NCI-H146 treated with DMSO at 0.1 percent for 48 hours (cell line): ENCODE results near the gene CASP5.
A peak's percentile ranks its signal among the peaks of the same experiment; 100 is the strongest.
"Not testable (repeated sequence)": the region's sequence is repeated elsewhere in the genome, so short reads cannot be mapped to it uniquely, and the experiment has no call there.

Experiments used
- DNase-seq: peaks from one replicate; lab custom pipeline; 2025; ENCODE audit not compliant: unreplicated experiment; lab: John Stamatoyannopoulos, UW

CASP5 gene

GRCh38 chr11:105033781-105034180 lies 10.8 kb upstream of the CASP5 start:
- DNase-seq, result no peak

- no peak for DNase-seq
Observed at GRCh38 chr11:105033343-105033742, 10.4 kb upstream of the CASP5 start.

GRCh38 chr11:105032495-105032894 lies 9.5 kb upstream of the CASP5 start:
- no peak for DNase-seq

GRCh38 chr11:105027678-105028077 lies 4.7 kb upstream of the CASP5 start:
- no peak for DNase-seq

GRCh38 chr11:105024394-105024793 lies 1.4 kb upstream of the CASP5 start:
- DNase-seq, result no peak

GRCh38 chr11:105022527-105022926 lies 441 bp downstream of the CASP5 start:
- no peak for DNase-seq

- DNase-seq, result no peak
Observed at GRCh38 chr11:105007463-105007862, 15.5 kb downstream of the CASP5 start.

GRCh38 chr11:105005451-105005845 lies 17.5 kb downstream of the CASP5 start:
- DNase-seq, result no peak

GRCh38 chr11:105004021-105004420 lies 18.9 kb downstream of the CASP5 start:
- DNase-seq, result no peak

GRCh38 chr11:105003151-105003550 lies 19.8 kb downstream of the CASP5 start:
- no peak for DNase-seq

- no peak for DNase-seq
Observed at GRCh38 chr11:105000797-105001196, 22.2 kb downstream of the CASP5 start.

GRCh38 chr11:105000167-105000566 lies 22.8 kb downstream of the CASP5 start:
- no peak for DNase-seq

- no peak for DNase-seq
Observed at GRCh38 chr11:104999721-105000120, 23.2 kb downstream of the CASP5 start.

- no peak for DNase-seq
Observed at GRCh38 chr11:104997288-104997687, 25.7 kb downstream of the CASP5 start.

- peak; percentile 100 for DNase-seq
Observed at GRCh38 chr11:104995001-104995408, 28.0 kb downstream of the CASP5 start.

- DNase-seq, result no peak
Observed at GRCh38 chr11:104992781-104993180, 30.2 kb downstream of the CASP5 start.

GRCh38 chr11:104991994-104992393 lies 31.0 kb downstream of the CASP5 start:
- DNase-seq, result no peak

GRCh38 chr11:104984808-104985207 lies 38.2 kb downstream of the CASP5 start:
- no peak for DNase-seq

- no peak for DNase-seq
Observed at GRCh38 chr11:104979839-104980238, 43.1 kb downstream of the CASP5 start.

GRCh38 chr11:104973616-104974015 lies 49.4 kb downstream of the CASP5 start:
- no peak for DNase-seq

GRCh38 chr11:104972924-104973323 lies 50.0 kb downstream of the CASP5 start:
- not testable (repeated sequence) for DNase-seq

GRCh38 chr11:104970756-104971155 lies 52.2 kb downstream of the CASP5 start:
- no peak for DNase-seq

- DNase-seq, result peak; percentile 44
Observed at GRCh38 chr11:104968856-104969776, 53.9 kb downstream of the CASP5 start.
